Esophagus squamous epithelium (tissue), 5 donors: ENCODE measurements around the gene BBX. TPM values are rescaled to one million over a fixed set of nuclear protein-coding genes. Genes with fewer than 3 reads are reported as not detected.

ENCODE experiments used
- DNase-seq: peaks from one replicate; lab custom pipeline; 2025; lab: John Stamatoyannopoulos, UW
- H3K27ac ChIP-seq, 4 donors: fragments of 200-600 bp; sonication (generic); one replicate each; pipeline ENCODE4 v1.5.1; 2016 to 2019; ENCODE audit warnings: mild to moderate bottlenecking in 1 of 4
- H3K27me3 ChIP-seq, 4 donors: fragments of 200-600 bp; sonication (generic); 1 replicate in 3 of 4; 2 replicates in 1 of 4; pipeline versions ENCODE4 v1.5.1 to v1.6.0; 2017 to 2021; ENCODE audit warnings: antibody characterized with exemption in 1 of 4
- H3K36me3 ChIP-seq, 3 donors: fragments of 200-600 bp; sonication (generic); one replicate each; pipeline ENCODE4 v1.5.1; 2016 to 2019
- H3K4me1 ChIP-seq, 3 donors: fragments of 200-600 bp; sonication (generic); one replicate each; pipeline ENCODE4 v1.5.1; 2017 to 2019
- H3K4me3 ChIP-seq, 4 donors: fragments of 200-600 bp; sonication (generic); 1 replicate in 3 of 4; 2 replicates in 1 of 4; pipeline ENCODE4 v1.5.1; 2016 to 2019; ENCODE audit warnings: mild to moderate bottlenecking in 2 of 4, moderate library complexity in 1 of 4
- H3K9me3 ChIP-seq, 3 donors: fragments of 200-600 bp; sonication (generic); one replicate each; pipeline ENCODE4 v1.5.1; 2016 to 2019
- CTCF ChIP-seq, 6 experiments: fragments of 450-650 bp in 4 of 6; fragments of 200-600 bp in 2 of 6; sonication (generic) in 2 of 6; IDR thresholded peaks; one replicate each; pipeline ENCODE4 v1.5.1; 2016 to 2019; ENCODE audit warnings: antibody characterized with exemption in 6 of 6, mild to moderate bottlenecking in 4 of 6, moderate library complexity in 4 of 6
- POLR2A ChIP-seq, 4 donors: fragments of 450-650 bp; IDR thresholded peaks; one replicate each; pipeline ENCODE4 v1.6.1; 2017; ENCODE audit warnings: antibody characterized with exemption in 4 of 4, mild to moderate bottlenecking in 4 of 4, moderate library complexity in 3 of 4
- WGBS, 2 donors: methylation state at CpG; one replicate each; pipeline ENCODE4 v1.1.5; 2018; 5-methylcytosine and 5-hydroxymethylcytosine counted together
- intact Hi-C: fragments of 100-400 bp; cut with DNase I; formaldehyde crosslinking; loops from one replicate; pipeline ENCODE4 v1.15.0; 2022
- total RNA-seq, 4 donors: library from RNA; depleted of rRNA; stranded (reverse); fragments of >200 nt; gene quantifications; one replicate each; pipeline ENCODE4 v1.1.0, GENCODE V29; 2016
- donor health status: DM: yes; HTN: yes; CAD: no.

The BBX gene
- total RNA-seq, 4 donors from 2014 or later: 12.5 to 49.5 (median 35.8) TPM

GRCh38 chr3:107806536-107806935 lies 283.8 kb downstream of the BBX start:
- no peak for DNase-seq
- intact Hi-C loops: no loop called here
- Histone ChIP-seq H3K27ac (no peak overlapping the region), H3K36me3 (peaks cover 5 to 76% (median 5%) of the 10 kb centered on the region in 3 donors), H3K9me3 (no peaks in the 10 kb centered on the region), H3K4me1 (no peaks in the 10 kb centered on the region), H3K4me3 (no peak overlapping the region), H3K27me3 (no peaks in the 10 kb centered on the region)
- 81 to 90% methylated on average over 3 of the region's 3 CpGs for WGBS, 2 donors
- TF ChIP-seq CTCF (IDR thresholded peaks at IDR 0.05): no peak
- no peak for TF ChIP-seq POLR2A (IDR thresholded peaks at IDR 0.05)

- WGBS, 2 donors: 79 to 82% methylated on average over 8 of the region's 8 CpGs
- intact Hi-C loops: no loop called here
- TF ChIP-seq CTCF (IDR thresholded peaks at IDR 0.05): no peak
- TF ChIP-seq POLR2A (IDR thresholded peaks at IDR 0.05): no peak
- no peak for DNase-seq
- Histone ChIP-seq H3K4me3 (no peak overlapping the region), H3K9me3 (no peaks in the 10 kb centered on the region), H3K27ac (no peak overlapping the region), H3K27me3 (no peaks in the 10 kb centered on the region), H3K4me1 (peaks cover 0 to 3% (median 0%) of the 10 kb centered on the region in 3 donors), H3K36me3 (peaks cover 0 to 37% (median 2%) of the 10 kb centered on the region in 3 donors)
Observed at GRCh38 chr3:107810171-107811071, 287.7 kb downstream of the BBX start.

- 63 to 64% methylated on average over 1 of the region's 1 CpG for WGBS, 2 donors
- TF ChIP-seq CTCF (IDR thresholded peaks at IDR 0.05): no peak
- no peak for TF ChIP-seq POLR2A (IDR thresholded peaks at IDR 0.05)
- DNase-seq: no peak
- H3K9me3 ChIP-seq: no peaks in the 10 kb centered on the region
- peaks cover 0 to 11% (median 0%) of the 10 kb centered on the region in 3 donors for H3K36me3 ChIP-seq
- no peaks in the 10 kb centered on the region for H3K27me3 ChIP-seq
- H3K4me1 ChIP-seq: peaks cover 0 to 3% (median 0%) of the 10 kb centered on the region in 3 donors
- H3K4me3 ChIP-seq: no peak overlapping the region
- no peak overlapping the region for H3K27ac ChIP-seq
- intact Hi-C loops: no loop called here
Observed at GRCh38 chr3:107813026-107813425, 290.3 kb downstream of the BBX start.

GRCh38 chr3:107816107-107816506 lies 293.3 kb downstream of the BBX start:
- 44 to 60% methylated on average over 4 to 6 of the region's 6 CpGs for WGBS, 2 donors
- no peak for DNase-seq
- H3K4me1 ChIP-seq: peaks cover 0 to 3% (median 0%) of the 10 kb centered on the region in 3 donors
- no peaks in the 10 kb centered on the region for H3K36me3 ChIP-seq
- peaks cover 0 to 9% (median 0%) of the 10 kb centered on the region in 4 donors for H3K27me3 ChIP-seq
- intact Hi-C loops: no loop called here
- TF ChIP-seq CTCF (IDR thresholded peaks at IDR 0.05): no peak
- TF ChIP-seq POLR2A (IDR thresholded peaks at IDR 0.05): no peak
- no peaks in the 10 kb centered on the region for H3K9me3 ChIP-seq
- H3K4me3 ChIP-seq: no peak overlapping the region
- no peak overlapping the region for H3K27ac ChIP-seq

- no peaks in the 10 kb centered on the region for H3K36me3 ChIP-seq
- intact Hi-C loops: no loop called here
- H3K27ac ChIP-seq: no peak overlapping the region
- peaks cover 0 to 9% (median 0%) of the 10 kb centered on the region in 4 donors for H3K27me3 ChIP-seq
- TF ChIP-seq CTCF (IDR thresholded peaks at IDR 0.05) (no peak), POLR2A (IDR thresholded peaks at IDR 0.05) (no peak)
- peaks cover 0 to 3% (median 0%) of the 10 kb centered on the region in 3 donors for H3K4me1 ChIP-seq
- no peak overlapping the region for H3K4me3 ChIP-seq
- DNase-seq: no peak
- H3K9me3 ChIP-seq: no peaks in the 10 kb centered on the region
Observed at GRCh38 chr3:107817076-107817475, 294.3 kb downstream of the BBX start.
